GM19324 (cell line): Measurements from ENCODE around the gene BRINP2.

Experiments used
- ATAC-seq: cut with Tn5 transposase; IDR thresholded peaks from one replicate; pipeline ENCODE4 v1.9.1; 2021; ENCODE audit warnings: mild to moderate bottlenecking, moderate library complexity; ENCODE audit not compliant: unreplicated experiment, low FRiP score

The BRINP2 gene

GRCh38 chr1:177256153-177257075, 85.7 kb downstream of the BRINP2 start:
- ATAC-seq = no peak

- no peak for ATAC-seq
Observed at GRCh38 chr1:177257128-177257527, 86.4 kb downstream of the BRINP2 start.

GRCh38 chr1:177257576-177257975, 86.8 kb downstream of the BRINP2 start:
- no peak for ATAC-seq

- no peak for ATAC-seq
Observed at GRCh38 chr1:177270863-177271262, 100.1 kb downstream of the BRINP2 start.

- no peak for ATAC-seq
Observed at GRCh38 chr1:177273141-177273540, 102.4 kb downstream of the BRINP2 start.

- ATAC-seq = no peak
Observed at GRCh38 chr1:177274687-177275211, 104.0 kb downstream of the BRINP2 start.

- ATAC-seq = no peak
Observed at GRCh38 chr1:177275736-177276135, 105.0 kb downstream of the BRINP2 start.

GRCh38 chr1:177278626-177279390, 108.0 kb downstream of the BRINP2 start:
- ATAC-seq = no peak

GRCh38 chr1:177281901-177282300, 111.1 kb downstream of the BRINP2 start:
- ATAC-seq = no peak

GRCh38 chr1:177282976-177283375, 112.2 kb downstream of the BRINP2 start:
- ATAC-seq = no peak

GRCh38 chr1:177283380-177283779, 112.6 kb downstream of the BRINP2 start:
- ATAC-seq = no peak

GRCh38 chr1:177286396-177286795, 115.6 kb downstream of the BRINP2 start:
- ATAC-seq = no peak

GRCh38 chr1:177287270-177287669, 116.5 kb downstream of the BRINP2 start:
- no peak for ATAC-seq

- no peak for ATAC-seq
Observed at GRCh38 chr1:177287994-177288393, 117.2 kb downstream of the BRINP2 start.

GRCh38 chr1:177289532-177289931, 118.8 kb downstream of the BRINP2 start:
- ATAC-seq = no peak

GRCh38 chr1:177300431-177300830, 129.7 kb downstream of the BRINP2 start:
- ATAC-seq = no peak

- ATAC-seq = no peak
Observed at GRCh38 chr1:177301425-177302124, 130.8 kb downstream of the BRINP2 start.

- no peak for ATAC-seq
Observed at GRCh38 chr1:177302357-177303044, 131.7 kb downstream of the BRINP2 start.

- ATAC-seq = no peak
Observed at GRCh38 chr1:177305040-177306018, 134.6 kb downstream of the BRINP2 start.
